ENCODE data around the gene DPH6.

DPH6 gene

GRCh38 chr15:35580606-35581005 is 34.6 kb upstream of the DPH6 start:
- no peaks in the 10 kb centered on the region for H3K27me3 ChIP-seq (ENCODE audit: low read depth, low read length)
- H3K4me3 ChIP-seq (ENCODE audit: low read length): no peak overlapping the region
- no peak overlapping the region for H3K9ac ChIP-seq (ENCODE audit: low read length)
- no peaks in the 10 kb centered on the region for H3K4me1 ChIP-seq (ENCODE audit: low read length)
- no peak overlapping the region for H3K4me2 ChIP-seq (ENCODE audit: low read length)
- no peak overlapping the region for H3K27ac ChIP-seq (ENCODE audit: low read length)
- H3K36me3 ChIP-seq (replicated peaks; ENCODE audit: low read depth, low read length): no peaks in the 10 kb centered on the region
- H4K20me1 ChIP-seq (ENCODE audit: insufficient read depth, low read length): no peaks in the 10 kb centered on the region
- no peaks in the 10 kb centered on the region for H3K79me2 ChIP-seq (ENCODE audit: low read length)
- TF ChIP-seq EZH2phosphoT487 (IDR thresholded peaks at IDR 0.05; ENCODE audit: low read depth) (no peak), CTCF (IDR thresholded peaks at IDR 0.05; ENCODE audit: low read depth, low read length) (no peak)
- no peak overlapping the region for H2AFZ ChIP-seq (ENCODE audit: low read depth, low read length)
- H3K9me3 ChIP-seq (ENCODE audit: insufficient read depth, low read length): no peaks in the 10 kb centered on the region

- Histone ChIP-seq H3K9me3 (ENCODE audit: insufficient read depth, low read length) (no peaks in the 10 kb centered on the region), H2AFZ (ENCODE audit: low read depth, low read length) (no peak overlapping the region), H4K20me1 (ENCODE audit: insufficient read depth, low read length) (no peaks in the 10 kb centered on the region), H3K36me3 (replicated peaks; ENCODE audit: low read depth, low read length) (no peaks in the 10 kb centered on the region), H3K4me1 (ENCODE audit: low read length) (no peaks in the 10 kb centered on the region), H3K4me3 (ENCODE audit: low read length) (no peak overlapping the region), H3K4me2 (ENCODE audit: low read length) (no peak overlapping the region), H3K27me3 (ENCODE audit: low read depth, low read length) (no peaks in the 10 kb centered on the region), H3K27ac (ENCODE audit: low read length) (no peak overlapping the region), H3K9ac (ENCODE audit: low read length) (no peak overlapping the region), H3K79me2 (ENCODE audit: low read length) (no peaks in the 10 kb centered on the region)
- TF ChIP-seq EZH2phosphoT487 (IDR thresholded peaks at IDR 0.05; ENCODE audit: low read depth): no peak
- no peak for TF ChIP-seq CTCF (IDR thresholded peaks at IDR 0.05; ENCODE audit: low read depth, low read length)
Measured at GRCh38 chr15:35567392-35567791, 21.4 kb upstream of the DPH6 start.

- H3K9me3 ChIP-seq (ENCODE audit: insufficient read depth, low read length): no peaks in the 10 kb centered on the region
Measured at GRCh38 chr15:35566991-35567390, 21.0 kb upstream of the DPH6 start.

GRCh38 chr15:35565901-35566300 is 19.9 kb upstream of the DPH6 start:
- no peak for TF ChIP-seq EZH2phosphoT487 (IDR thresholded peaks at IDR 0.05; ENCODE audit: low read depth)
- no peak for TF ChIP-seq CTCF (IDR thresholded peaks at IDR 0.05; ENCODE audit: low read depth, low read length)
- no peak overlapping the region for H3K9ac ChIP-seq (ENCODE audit: low read length)
- no peaks in the 10 kb centered on the region for H4K20me1 ChIP-seq (ENCODE audit: insufficient read depth, low read length)
- no peaks in the 10 kb centered on the region for H3K9me3 ChIP-seq (ENCODE audit: insufficient read depth, low read length)
- no peak overlapping the region for H3K4me2 ChIP-seq (ENCODE audit: low read length)
- H3K4me3 ChIP-seq (ENCODE audit: low read length): no peak overlapping the region
- H3K27me3 ChIP-seq (ENCODE audit: low read depth, low read length): no peaks in the 10 kb centered on the region
- H3K27ac ChIP-seq (ENCODE audit: low read length): no peak overlapping the region
- H3K4me1 ChIP-seq (ENCODE audit: low read length): no peaks in the 10 kb centered on the region
- no peaks in the 10 kb centered on the region for H3K79me2 ChIP-seq (ENCODE audit: low read length)
- no peaks in the 10 kb centered on the region for H3K36me3 ChIP-seq (replicated peaks; ENCODE audit: low read depth, low read length)
- no peak overlapping the region for H2AFZ ChIP-seq (ENCODE audit: low read depth, low read length)

More at GRCh38 chr15:35566991-35567390, 21.0 kb upstream of the DPH6 start:
- Histone ChIP-seq H3K36me3 (replicated peaks; ENCODE audit: low read depth, low read length) (no peaks in the 10 kb centered on the region), H3K79me2 (ENCODE audit: low read length) (no peaks in the 10 kb centered on the region), H3K4me2 (ENCODE audit: low read length) (no peak overlapping the region), H3K4me1 (ENCODE audit: low read length) (no peaks in the 10 kb centered on the region), H3K27me3 (ENCODE audit: low read depth, low read length) (no peaks in the 10 kb centered on the region), H4K20me1 (ENCODE audit: insufficient read depth, low read length) (no peaks in the 10 kb centered on the region), H2AFZ (ENCODE audit: low read depth, low read length) (no peak overlapping the region), H3K4me3 (ENCODE audit: low read length) (no peak overlapping the region), H3K9ac (ENCODE audit: low read length) (no peak overlapping the region), H3K27ac (ENCODE audit: low read length) (no peak overlapping the region)
- TF ChIP-seq CTCF (IDR thresholded peaks at IDR 0.05; ENCODE audit: low read depth, low read length): no peak
- TF ChIP-seq EZH2phosphoT487 (IDR thresholded peaks at IDR 0.05; ENCODE audit: low read depth): no peak
